HG02642 (cell line): ENCODE measurements around the gene CHMP6.
A peak's percentile ranks its signal among the peaks of the same experiment; 100 is the strongest.

Experiments
- ATAC-seq: cut with Tn5 transposase; IDR thresholded peaks from one replicate; pipeline ENCODE4 v1.9.1; 2021; ENCODE audit warnings: mild to moderate bottlenecking; ENCODE audit not compliant: unreplicated experiment, poor library complexity

The CHMP6 gene

DNA sequence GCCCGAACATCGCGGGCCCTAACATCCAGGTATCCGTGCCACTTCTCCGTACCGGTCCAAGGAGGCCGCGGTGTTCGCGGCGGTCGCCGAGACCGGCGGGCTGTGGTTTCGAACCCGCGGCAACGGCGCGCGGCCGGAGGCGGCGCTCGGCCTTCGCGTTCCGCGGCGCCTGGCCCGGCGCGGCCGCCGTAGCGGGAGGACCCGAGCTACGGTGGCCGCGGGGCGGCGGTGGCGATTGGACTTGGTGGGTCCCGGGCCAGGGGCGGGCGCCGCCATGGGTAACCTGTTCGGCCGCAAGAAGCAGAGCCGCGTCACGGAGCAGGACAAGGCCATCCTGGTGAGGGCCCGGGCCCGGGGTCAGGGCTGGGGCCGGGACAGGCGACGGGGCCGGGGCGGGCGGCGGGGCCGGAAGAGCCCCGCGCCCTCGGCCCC, at the start of gene CHMP6:
Gene CHMP6, plus strand, starts transcription at position 197 of the 432 bp plus-strand sequence. Its CDS starts 78 bp downstream, at position 275.
- ATAC-seq, result peak; percentile 51

DNA sequence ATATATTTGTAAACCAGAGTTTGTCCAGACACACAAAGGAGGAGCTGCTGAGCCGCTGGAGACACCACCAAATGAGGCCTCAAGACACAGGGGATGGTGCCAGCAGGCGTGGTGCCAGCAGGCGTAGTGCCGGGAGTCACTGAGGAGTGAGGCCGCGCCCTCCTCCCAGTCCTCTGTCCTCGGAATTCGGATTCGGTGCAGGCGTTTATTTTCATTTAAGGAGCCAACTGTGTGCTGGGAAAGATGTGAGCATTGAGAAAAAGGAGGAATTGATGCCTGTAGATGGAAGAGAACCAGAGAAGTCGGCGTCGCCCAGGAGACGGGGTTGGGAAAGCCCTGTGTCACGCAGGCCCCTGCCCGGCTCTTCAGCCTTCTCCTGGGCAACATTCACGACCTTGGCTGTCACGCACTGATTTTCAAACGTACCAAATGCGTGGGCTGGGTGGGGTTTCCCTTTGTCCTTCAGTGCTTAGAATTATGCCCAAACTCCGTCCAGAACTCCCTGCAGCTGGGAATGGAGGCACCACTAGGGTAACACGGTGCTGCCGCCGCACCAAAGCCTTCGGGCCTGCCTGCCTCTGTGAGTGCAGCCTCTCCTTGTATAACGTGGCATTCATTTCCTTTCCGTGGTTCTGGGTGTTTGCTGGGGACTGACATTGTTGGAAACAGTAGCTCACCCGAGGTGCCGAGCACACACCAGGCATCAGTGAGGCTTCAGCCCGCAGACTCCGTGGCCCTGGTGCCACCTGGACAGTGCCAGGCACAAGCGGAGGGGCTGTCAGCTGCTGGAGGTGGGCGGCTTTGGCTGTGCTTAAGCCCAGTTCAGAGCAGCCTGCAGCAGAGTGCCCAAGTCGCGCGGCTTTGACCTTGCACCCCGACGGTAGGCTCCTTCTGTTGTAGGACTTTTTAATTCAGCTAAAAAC, 49.0 kb upstream of the CHMP6 start:
- ATAC-seq, result no peak

DNA sequence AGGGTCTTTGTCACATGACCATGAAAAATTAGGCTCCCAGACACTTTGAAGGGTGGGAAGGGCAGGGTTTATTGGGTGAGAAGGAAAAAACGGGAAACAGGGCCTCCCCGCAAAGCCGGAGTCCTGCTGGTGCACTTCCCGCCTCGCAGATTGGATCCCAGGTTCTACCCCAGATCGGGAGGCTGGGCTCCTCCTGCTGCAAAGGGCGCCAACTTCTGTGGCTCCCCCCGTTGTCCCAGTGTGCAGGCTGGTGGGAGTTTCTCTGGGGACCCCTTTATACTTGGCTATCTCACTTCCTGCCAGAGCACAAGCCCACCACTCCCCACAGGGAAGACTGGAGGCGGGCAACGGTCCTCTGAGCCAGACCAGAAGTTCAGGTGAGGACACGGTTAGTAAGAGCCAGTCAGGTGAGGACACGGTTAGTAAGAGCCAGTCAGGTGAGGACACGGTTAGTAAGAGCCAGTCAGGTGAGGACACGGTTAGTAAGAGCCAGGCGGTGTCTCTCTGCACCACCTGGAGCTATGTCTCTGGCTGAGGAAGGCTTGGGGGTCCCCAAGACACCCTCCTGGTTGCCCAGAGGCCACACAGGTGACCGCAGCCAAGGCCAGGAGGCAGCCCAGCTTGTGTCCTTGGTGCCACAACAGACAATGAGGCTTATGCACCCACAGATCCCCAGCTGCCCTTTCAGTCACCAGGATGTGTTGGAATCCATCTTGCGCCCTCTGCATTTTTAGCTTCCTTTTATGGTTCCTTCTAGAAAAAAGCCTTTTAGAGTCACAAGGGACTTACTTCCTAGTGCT, 48.1 kb upstream of the CHMP6 start:
- ATAC-seq, result no peak

DNA sequence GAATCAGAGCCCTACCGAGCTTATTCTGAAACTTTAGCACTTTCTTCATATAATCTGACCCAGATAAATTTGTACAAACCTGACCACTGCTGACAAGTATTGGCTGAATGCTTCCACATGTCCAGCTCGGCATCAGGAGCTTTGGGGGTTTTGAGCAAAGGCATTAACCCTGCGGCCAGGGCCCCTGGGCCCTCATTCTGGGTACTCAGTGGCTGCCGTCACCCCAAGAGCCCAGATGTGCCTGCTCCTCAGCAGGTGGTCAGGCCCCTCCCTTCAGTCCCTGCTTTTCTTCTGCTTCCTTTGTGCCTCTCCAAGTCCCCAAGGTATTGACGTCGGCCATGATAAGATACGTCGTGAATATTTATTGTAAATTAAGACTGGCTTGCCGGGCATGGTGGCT, 47.3 kb upstream of the CHMP6 start:
- ATAC-seq, result no peak

DNA sequence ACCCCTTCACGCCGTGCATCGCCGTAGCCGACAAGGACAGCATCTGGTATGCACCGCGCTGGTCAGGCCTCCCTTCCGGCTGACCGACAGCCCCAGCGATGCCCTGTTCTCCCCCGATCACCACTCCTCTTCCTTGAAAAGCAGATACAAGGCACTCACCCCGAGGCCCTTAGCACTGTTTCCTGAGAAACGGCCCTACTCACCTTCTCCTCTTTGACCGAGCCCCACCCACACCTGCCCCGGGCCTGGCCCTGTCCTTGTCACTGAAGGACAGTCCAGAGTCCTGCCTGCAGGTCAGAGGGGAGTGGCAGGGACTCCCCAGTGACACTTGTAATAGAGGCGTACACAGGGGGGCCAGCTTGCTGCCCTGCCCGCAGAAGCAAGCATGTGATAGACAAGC, 45.9 kb upstream of the CHMP6 start:
- no peak for ATAC-seq

DNA sequence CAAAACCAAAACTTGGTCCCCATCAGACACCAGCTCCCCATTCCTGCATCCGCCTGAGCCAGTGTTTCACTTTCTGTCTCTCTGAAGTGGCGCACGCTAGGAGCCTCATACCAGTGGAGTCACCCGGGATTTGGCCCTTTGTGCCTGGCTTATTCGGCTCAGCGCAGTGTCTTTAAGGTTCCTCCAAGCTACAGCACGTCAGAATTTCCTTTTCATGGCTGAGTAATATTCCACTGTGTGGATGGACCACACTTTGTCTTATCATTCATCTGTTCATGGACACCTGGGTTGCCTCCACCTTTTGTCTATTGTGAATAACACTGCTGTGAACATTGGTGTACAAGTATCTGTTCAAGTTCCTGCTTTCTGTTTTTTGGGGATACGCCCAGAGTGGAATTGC, 45.2 kb upstream of the CHMP6 start:
- ATAC-seq, result no peak

DNA sequence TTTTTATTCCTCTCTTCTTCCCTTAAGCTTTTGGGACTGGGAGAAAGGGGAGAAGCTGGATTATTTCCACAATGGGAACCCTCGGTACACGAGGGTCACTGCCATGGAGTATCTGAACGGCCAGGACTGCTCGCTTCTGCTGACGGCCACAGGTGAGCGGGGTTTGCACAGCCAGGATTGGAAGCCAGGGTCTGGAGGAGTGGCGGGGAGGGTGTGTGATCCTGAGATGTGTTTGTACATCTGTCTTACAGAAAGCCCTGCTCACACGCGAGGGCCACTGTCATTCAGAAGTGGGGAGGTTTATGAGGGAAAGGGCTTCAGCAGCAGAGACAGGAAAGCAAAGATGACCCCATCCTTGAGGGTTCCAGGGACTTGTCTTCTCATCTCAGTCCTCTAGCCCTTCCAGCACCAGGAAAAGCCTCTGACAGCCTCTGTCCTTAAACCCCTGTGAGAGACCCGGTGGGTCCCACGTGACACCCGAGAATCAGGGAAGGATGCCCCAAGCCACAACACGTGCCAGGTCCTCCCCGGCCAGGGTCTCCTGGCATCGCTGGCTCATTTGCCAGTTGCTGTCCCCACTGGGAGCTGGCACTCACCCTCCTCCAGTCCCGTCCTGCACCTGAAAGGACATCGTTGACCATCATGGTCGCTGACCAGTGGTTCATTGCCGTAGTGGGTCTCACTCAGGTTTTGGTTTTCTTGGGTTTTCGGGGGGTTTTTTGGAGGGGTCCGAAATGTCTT, 44.3 kb upstream of the CHMP6 start:
- ATAC-seq, result no peak

DNA sequence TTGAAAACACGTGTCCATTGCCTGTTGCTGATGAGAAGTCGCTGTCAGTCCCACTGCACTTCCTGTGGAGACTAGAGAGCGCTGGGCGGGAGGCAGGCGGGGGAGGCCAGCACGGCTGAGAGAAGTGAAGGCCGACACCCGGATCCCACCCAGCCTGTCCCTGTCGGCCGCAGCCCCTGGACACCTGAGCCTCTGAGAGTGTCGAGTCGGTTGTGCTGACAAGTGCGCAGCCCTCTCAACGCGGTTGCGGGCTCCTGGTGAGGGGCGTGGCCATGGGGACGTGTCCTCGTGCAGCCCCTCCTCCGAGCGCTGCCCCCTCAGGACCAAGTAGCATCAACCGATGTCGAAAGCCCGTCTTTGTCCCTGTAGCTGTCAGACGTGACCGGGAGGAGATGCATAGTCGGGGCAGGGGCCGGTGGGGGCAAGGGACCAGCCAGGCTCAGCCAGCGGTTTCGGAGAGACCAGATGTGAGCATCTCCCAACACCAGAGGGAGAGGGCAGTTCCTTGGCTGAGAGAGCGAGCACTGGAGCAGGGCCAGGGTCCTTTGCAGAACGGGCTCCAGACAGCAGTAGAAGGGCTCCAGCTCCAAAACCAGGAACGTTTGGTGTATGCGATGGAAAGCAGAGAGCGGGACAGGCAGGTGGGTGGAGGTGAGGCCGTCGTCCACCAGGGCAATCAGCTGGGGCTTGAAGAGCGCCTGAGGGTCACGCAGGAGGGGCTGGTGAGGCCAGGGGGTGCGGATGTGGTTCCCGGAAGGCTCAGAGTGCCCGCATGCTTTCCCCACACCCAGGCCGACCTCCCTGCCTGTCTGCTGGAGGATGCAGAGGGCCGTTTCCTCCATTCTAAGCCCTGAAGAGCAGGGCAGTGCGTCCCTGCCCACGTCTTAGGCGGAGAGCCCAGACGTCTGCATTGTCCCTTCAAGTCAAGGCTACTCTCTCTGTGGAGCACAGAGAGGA, 43.3 kb upstream of the CHMP6 start:
- no peak for ATAC-seq

DNA sequence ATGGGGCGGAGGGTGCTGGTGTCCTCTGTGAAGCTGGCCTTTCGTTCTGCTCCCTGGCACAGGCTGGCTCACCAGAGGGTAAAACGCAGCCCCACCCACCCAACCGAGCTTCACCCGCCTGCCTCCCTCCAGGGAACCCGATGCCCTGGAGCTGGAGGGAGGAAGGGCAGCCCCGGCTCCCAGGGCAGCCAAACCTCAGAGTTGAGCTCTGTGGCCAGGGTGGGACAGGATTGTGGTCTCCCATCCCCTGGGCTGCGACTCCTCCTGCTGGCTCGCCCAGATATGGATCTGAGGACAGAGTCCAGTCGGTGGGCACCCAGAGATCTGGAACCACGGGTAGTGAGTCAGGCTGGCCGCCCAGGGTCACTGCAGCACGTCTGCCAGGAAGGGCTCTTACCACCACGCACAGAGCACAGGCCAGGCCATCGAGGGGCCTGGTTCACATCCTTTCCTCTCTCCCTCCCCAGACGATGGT, 42.6 kb upstream of the CHMP6 start:
- ATAC-seq, result no peak

DNA sequence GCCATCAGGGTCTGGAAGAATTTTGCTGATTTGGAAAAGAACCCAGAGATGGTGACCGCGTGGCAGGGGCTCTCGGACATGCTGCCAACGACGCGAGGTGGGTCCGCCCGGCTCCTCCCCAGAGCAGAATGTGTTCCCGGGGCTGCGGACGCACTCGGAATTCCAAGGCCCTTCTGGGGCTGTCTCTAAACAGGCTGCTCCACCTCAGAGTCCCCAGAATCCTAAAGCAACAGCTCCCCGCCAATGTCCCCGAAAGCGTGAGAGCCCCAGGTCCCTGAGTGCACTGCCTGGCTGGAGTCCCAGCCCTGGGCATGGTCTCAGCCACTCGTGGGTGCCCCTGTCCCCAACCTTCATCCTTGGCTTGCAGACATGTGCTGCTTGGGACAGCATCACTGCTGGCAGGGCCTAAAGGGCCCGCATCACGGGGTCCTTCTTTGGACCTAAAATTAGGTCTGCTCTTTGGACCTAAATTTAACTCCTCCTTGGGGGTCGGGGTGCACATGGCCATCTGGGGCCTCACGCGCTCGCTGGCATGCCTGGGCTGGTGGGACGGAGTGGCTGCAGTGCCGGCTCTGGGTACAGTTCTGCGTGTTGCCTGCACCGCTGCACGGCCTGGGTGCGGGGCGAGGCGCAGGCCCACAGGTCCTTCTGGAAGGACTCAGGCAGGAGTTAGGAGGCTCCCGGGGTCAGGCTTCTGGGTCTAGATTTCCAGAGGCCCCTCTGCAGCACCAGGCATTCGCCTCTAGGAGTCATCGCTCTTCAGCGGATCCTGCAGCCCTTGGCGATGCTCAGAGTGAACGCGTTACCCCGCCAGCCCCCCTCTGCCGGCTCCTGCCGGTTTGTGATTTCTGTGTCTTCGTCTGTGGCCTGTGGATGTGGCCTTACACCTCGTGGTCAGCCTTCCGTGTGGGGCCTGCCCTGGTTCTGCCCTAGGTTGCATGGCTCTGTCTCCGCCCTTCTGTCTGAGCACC, 41.9 kb upstream of the CHMP6 start:
- ATAC-seq, result no peak

DNA sequence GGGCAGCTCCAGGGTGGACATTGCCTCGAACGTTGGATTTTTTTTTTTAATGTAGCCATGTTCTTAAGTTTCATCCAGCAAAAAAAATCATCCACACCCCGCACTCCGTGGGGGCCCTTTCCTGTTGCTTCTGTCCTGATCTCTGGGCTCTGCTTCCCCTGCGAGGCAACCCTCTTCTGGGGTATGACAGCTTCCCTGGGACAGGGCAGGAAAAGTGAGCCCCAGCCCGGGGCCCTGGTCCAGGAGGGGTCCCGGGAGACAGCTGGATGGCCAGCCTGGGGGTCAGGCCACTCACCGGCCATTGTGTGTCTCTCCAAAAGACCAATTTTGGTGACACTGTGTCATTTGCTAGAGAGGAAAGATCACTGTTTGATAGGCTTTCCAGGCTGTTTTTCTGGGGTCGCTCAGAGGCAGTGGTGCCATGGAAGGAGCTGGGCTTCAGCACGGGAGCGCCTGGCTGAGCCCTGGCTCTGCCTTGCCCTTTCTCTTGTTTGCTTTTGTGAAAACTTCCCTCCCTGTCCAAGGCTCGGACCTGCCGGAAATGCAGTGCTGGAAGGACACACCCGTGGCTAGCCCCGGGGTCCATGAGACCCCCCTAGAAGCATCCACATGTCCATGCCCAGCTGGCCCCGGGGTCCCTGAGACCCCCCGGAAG, 41.0 kb upstream of the CHMP6 start:
- ATAC-seq, result no peak

DNA sequence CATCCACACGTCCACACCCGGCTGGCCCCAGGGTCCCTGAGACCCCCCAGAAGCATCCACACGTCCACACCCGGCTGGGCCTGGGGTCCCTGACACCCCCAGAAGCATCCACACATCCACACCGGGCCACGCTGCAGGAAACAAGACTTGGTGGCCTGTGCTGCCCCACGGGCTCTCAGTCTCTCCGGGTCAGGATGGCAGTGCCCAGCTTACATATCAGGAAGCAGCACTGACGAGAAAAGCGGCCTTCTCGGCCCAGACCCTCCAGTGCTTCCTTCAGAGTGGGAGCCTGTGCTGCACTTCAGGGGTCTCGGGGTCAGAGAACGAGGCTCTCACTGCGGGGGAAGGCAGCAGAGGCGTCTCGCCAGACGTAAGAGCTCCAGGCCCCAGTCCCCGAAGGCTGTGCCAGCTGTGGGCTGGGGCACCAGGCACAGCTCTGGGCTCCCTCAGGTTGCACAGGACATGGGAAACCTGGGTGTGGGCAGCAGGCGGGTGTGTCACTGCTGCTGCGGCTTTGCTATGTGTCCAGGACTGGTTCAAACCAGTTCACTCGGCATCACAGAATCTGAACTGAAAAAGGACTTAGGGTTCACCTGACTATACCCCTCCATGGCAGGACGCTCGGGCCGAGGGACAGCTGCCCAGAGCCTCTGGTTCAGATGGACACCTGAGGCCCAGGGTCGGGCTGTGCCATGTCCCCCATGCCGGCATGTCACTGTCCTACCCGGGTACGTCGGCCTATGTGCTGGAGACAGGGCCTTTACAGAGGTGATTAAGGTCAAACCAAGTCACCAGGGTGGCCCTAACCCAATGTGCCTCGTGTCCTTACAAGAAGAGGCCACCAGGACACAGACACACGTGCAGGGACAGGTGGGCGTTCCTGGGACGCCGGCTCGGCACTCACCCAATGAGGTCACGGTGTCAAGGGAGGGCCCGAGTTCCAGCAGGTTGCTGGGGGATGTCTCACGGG, 40.2 kb upstream of the CHMP6 start:
- ATAC-seq, result no peak

DNA sequence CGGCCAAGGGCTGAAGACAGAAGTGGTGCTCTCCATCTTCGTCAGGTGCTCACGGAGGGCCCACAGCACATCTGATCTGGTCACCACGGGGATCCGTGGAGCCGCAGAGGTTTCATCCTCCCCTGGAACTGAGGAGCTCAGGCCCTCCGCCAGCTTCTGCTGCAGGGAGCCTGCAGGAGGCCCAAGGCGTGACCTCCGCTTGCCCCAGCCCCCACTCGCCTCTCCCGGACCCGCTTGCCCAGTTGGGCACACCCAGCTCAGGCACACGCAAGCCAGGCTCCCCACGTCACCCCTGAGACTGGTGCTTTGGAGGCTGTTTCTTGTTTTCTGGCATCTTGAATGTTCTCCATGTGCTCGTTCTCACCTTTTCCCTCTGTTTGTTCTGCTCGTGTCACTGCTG, 39.4 kb upstream of the CHMP6 start:
- no peak for ATAC-seq

DNA sequence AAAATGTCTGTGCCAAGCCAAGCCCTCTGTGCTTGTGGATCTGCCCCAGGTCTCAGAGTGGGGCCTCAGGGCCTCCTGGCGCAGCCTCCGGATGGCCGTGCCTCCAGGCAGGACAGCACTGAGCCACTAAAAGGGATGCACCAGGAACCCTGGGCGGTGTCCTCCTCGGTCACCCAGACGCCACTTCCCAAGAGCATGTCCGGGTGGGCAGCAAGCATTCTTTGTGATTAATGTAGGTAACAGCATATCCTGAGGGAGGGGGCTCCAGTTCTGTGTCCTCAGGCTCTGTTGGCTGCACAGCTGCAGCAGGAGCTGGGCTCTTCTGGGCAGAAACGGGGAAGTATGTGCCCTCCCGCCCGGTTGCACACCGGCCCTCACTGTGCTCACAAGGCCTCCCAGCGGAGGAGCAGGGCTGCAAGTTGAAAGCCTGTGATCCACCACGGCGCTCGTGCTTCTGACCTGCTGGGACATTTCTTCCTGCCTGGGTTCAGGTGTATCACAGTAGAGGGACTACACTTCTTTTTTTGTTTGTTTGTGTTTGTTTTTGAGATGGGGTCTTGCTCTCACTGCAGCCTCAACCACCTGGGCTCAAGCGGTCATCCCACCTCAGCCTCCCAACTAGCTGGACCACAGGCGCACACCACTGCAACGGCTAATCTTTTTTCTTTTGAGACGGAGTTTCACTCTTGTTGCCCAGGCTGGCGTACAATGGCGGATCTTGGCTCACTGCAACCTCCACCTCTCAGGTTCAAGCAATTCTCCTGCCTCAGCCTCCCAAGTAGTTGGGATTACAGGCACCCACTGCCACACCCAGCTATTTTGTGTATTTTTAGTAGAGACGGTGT, 37.9 kb upstream of the CHMP6 start:
- ATAC-seq, result no peak

DNA sequence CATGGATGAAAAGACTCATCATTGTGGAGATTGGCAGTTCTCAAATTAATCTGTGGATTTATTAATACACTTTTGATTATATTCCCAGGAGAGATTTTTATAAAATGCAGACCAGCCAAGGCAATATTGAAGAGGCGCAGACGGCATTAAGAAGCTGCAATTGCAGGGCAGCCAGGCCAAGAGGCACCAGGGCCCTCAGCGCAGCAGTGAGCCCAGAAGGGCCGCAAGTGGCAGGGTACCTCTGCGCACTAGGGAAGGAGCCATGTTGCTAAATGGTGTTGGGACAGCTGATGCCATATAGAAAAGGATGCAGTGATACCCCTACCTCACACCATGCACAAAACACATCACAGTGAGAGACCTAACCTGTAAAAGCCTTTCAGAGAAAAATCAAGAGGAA, 36.6 kb upstream of the CHMP6 start:
- no peak for ATAC-seq
